ENCODE results near the gene SLC9A1. TPM values are rescaled to one million over a fixed set of nuclear protein-coding genes. Genes with fewer than 3 reads are reported as not detected.

Gene SLC9A1
- total RNA-seq, 1 experiment from 2014 or later: 22.5 TPM

GRCh38 chr1:27166929-27167328 is 12.0 kb upstream of the SLC9A1 start:
- no peak for TF ChIP-seq IRF2 (CRISPR knock-in tag; IDR thresholded peaks at IDR 0.05; ENCODE audit: borderline replicate concordance, low read depth)
- no peaks in the 10 kb centered on the region for H3K36me3 Mint-ChIP-seq
- no peak for DNase-seq (ENCODE audit: low spot score)
- H3K4me1 Mint-ChIP-seq: no peaks in the 10 kb centered on the region
- no peak overlapping the region for H3K27ac Mint-ChIP-seq
- 0 out of 2 replicates have a peak, but pooled peaks cover 2% of the 10 kb centered on the region for H3K27me3 Mint-ChIP-seq (ENCODE audit: low read depth)
- no peak for ATAC-seq
- CTCF ChIA-PET: interaction anchor here (0.8 kb wide), 1 partner anchor 30 kb away, joined by 3 read pairs; no protein-coding TSS in a partner anchor
- POLR2A ChIA-PET: no interaction called here
- H3K9me3 Mint-ChIP-seq: no peaks in the 10 kb centered on the region
- H3K4me3 Mint-ChIP-seq: no peak overlapping the region

GRCh38 chr1:27166351-27166802 is 11.5 kb upstream of the SLC9A1 start:
- H3K36me3 Mint-ChIP-seq: no peaks in the 10 kb centered on the region
- no peak overlapping the region for H3K4me3 Mint-ChIP-seq
- ATAC-seq (no peak), DNase-seq (ENCODE audit: low spot score) (no peak)
- H3K27ac Mint-ChIP-seq: no peak overlapping the region
- 0 out of 2 replicates have a peak, but pooled peaks cover 2% of the 10 kb centered on the region for H3K27me3 Mint-ChIP-seq (ENCODE audit: low read depth)
- H3K4me1 Mint-ChIP-seq: no peaks in the 10 kb centered on the region
- CTCF ChIA-PET: no interaction called here
- H3K9me3 Mint-ChIP-seq: no peaks in the 10 kb centered on the region
- POLR2A ChIA-PET: no interaction called here
- TF ChIP-seq MLX (CRISPR knock-in tag; IDR thresholded peaks at IDR 0.05): no peak
- no peak for TF ChIP-seq CREB1 (CRISPR knock-in tag; IDR thresholded peaks at IDR 0.05)
- no peak for TF ChIP-seq STAT6 (CRISPR knock-in tag; conservative IDR thresholded peaks at IDR 0.05; ENCODE audit: low read depth)
- TF ChIP-seq IRF2 (CRISPR knock-in tag; IDR thresholded peaks at IDR 0.05; ENCODE audit: borderline replicate concordance, low read depth): no peak
- no peak for TF ChIP-seq ZNF121 (CRISPR knock-in tag; IDR thresholded peaks at IDR 0.05)
- no peak for TF ChIP-seq MAX (CRISPR knock-in tag; IDR thresholded peaks at IDR 0.05)
- TF ChIP-seq PRDM15 (CRISPR knock-in tag; IDR thresholded peaks at IDR 0.05): no peak
- TF ChIP-seq ZNF281 (CRISPR knock-in tag; IDR thresholded peaks at IDR 0.05): no peak

- Mint-ChIP-seq H3K36me3 (no peaks in the 10 kb centered on the region), H3K27ac (no peak overlapping the region), H3K9me3 (no peaks in the 10 kb centered on the region), H3K4me3 (no peak overlapping the region), H3K4me1 (no peaks in the 10 kb centered on the region), H3K27me3 (ENCODE audit: low read depth) (0 out of 2 replicates have a peak, but pooled peaks cover 2% of the 10 kb centered on the region)
- DNase-seq (ENCODE audit: low spot score) (no peak), ATAC-seq (no peak)
- ChIA-PET CTCF (interaction anchor here (0.6 to 1.4 kb wide), 3 partner anchors 9 to 33 kb away, joined by 3 to 7 read pairs (median 4); partner anchors contain the start of gene SLC9A1), POLR2A (interaction anchor here (2.3 kb wide), 1 partner anchor 8 kb away, joined by 6 read pairs; the partner anchor contains the start of gene SLC9A1)
- TF ChIP-seq ATF1 (CRISPR knock-in tag; IDR thresholded peaks at IDR 0.05) (no peak), ARID4B (CRISPR knock-in tag; IDR thresholded peaks at IDR 0.05; ENCODE audit: borderline replicate concordance) (no peak), FOXK1 (CRISPR knock-in tag; IDR thresholded peaks at IDR 0.05) (no peak), ZNF121 (CRISPR knock-in tag; IDR thresholded peaks at IDR 0.05) (no peak), MAX (CRISPR knock-in tag; IDR thresholded peaks at IDR 0.05) (no peak), ZNF138 (CRISPR knock-in tag; conservative IDR thresholded peaks at IDR 0.05) (no peak), FOXP4 (CRISPR knock-in tag; IDR thresholded peaks at IDR 0.05) (no peak)
These were observed 8.2 kb upstream of the SLC9A1 start for GRCh38 chr1:27163093-27163492.
